Pancreas (tissue), 10 donors: ENCODE measurements around the gene IL2. TPM values are rescaled to one million over a fixed set of nuclear protein-coding genes. Genes with fewer than 3 reads are reported as not detected.

ENCODE experiments used
- ATAC-seq, 4 donors: fragments of 200-7000 bp; cut with Tn5 transposase; one replicate each; pipeline versions ENCODE4 v1.8.0 to v1.9.1; 2020; ENCODE audit warnings: mild to moderate bottlenecking in 4 of 4, moderate library complexity in 4 of 4
- DNase-seq, 6 donors: peaks; one replicate each; pipeline ENCODE4 v3.0.0-alpha.2; 2020
- FAIRE-seq: peaks from 2 replicates; lab custom pipeline; 2012; peaks lifted over from hg19 to GRCh38; lab: Jason Lieb, UNC
- H3K27ac ChIP-seq, 4 donors: fragments of 200-600 bp; sonication (generic); 1 replicate in 3 of 4; 2 replicates in 1 of 4; pipeline versions ENCODE4 v1.5.0 to v1.8.0; 2020
- H3K27me3 ChIP-seq, 4 donors: fragments of 200-600 bp; one replicate each; pipeline ENCODE4 v1.8.0; 2021
- H3K36me3 ChIP-seq, 3 donors: fragments of 200-600 bp; sonication (generic) in 1 of 3; one replicate each; pipeline versions ENCODE4 v1.5.0 to v1.8.0; 2020 to 2021
- H3K4me1 ChIP-seq, 3 donors: fragments of 200-600 bp; one replicate each; pipeline ENCODE4 v1.8.0; 2021
- H3K4me3 ChIP-seq, 4 donors: fragments of 200-600 bp; sonication (generic) in 2 of 4; one replicate each; pipeline versions ENCODE4 v1.5.0 to v1.8.0; 2020 to 2021
- H3K9me3 ChIP-seq, 4 donors: fragments of 200-600 bp; one replicate each; pipeline ENCODE4 v1.8.0; 2021
- WGBS, 2 donors: extraction: QIAGEN DNeasy Blood & Tissue Kit; methylation state at CpG; one replicate each; pipeline ENCODE4 v1.1.7; 2013; 5-methylcytosine and 5-hydroxymethylcytosine counted together
- intact Hi-C, 3 donors: fragments of 100-400 bp; cut with DNase I; formaldehyde crosslinking; loops; one replicate each; pipeline versions ENCODE4 v1.11.1 to v1.14.2; 2022
- polyA plus RNA-seq, 2 donors: library from polyadenylated mRNA; stranded (reverse); fragments of 200-250 nt; gene quantifications; one replicate each; pipeline ENCODE4 v1.2.3, GENCODE V29; 2013
- total RNA-seq, 6 donors: library from RNA; stranded (reverse); fragmentation: NEBNext Ultra II Directional in 4 of 6; extraction: Animal tissue kit (Norgen Biotek cat#: 25700) in 4 of 6; gene quantifications; one replicate each; pipeline versions ENCODE4 v1.2.1 to v1.2.4, GENCODE V29; 2021 to 2023
- TF ChIP-seq, protein P1 (sequence below), 4 donors: fragments of 200-600 bp; sonication (generic) in 3 of 4; IDR thresholded peaks; one replicate each; pipeline versions ENCODE4 v1.5.0 to v1.8.0; 2021; ENCODE audit warnings: antibody characterized with exemption in 4 of 4
- donor health status: healthy with polysubstance abuse.
- donor health status: DM: no; HTN: no; CAD: no; lungs with moderate emphysema.
- donor health status: DM: no; HTN: no; CAD: no.
- donor health status: control.
- donor health status: control.
- donor health status: Bipolar disorder and iron deficiency.
- donor health status: DM: yes; HTN: yes; CAD: no.
- donor health status: DM: no; HTN: no; CAD: no.
- donor health status: DM: no; HTN: no; CAD: no.
- donor health status: DM: yes; HTN: yes; CAD: no.

Gene IL2
- total and polyA plus RNA-seq, 8 donors: 2.6 TPM; not detected in 7

DNA sequence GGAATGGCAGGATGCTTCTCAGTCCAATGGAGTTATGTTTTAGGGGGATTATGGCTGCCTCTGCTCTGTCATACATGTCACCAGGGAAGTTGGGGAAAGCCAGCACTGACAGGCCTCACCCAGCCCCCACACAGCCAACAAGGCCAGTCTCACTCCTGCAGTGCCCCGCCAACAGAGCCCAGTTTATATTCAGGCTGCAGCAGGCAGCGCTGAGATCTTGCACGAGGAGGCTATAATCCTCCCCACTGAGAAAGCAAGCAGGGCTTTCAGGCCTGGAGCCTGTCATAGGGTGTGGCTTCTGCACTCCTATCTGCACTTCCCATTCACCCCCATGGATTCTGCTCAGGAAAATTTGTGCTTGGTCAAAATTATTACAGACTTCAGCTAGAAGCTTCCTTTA, 52.7 kb downstream of the IL2 start:
- H3K27me3 ChIP-seq: no peaks in the 10 kb centered on the region
- DNase-seq (no peak), FAIRE-seq (no peak), ATAC-seq (no peak)
- whole genome bisulfite sequencing, 2 donors: 29 to 34% methylated on average over 3 of the region's 3 CpGs
- TF ChIP-seq, protein P1, sequence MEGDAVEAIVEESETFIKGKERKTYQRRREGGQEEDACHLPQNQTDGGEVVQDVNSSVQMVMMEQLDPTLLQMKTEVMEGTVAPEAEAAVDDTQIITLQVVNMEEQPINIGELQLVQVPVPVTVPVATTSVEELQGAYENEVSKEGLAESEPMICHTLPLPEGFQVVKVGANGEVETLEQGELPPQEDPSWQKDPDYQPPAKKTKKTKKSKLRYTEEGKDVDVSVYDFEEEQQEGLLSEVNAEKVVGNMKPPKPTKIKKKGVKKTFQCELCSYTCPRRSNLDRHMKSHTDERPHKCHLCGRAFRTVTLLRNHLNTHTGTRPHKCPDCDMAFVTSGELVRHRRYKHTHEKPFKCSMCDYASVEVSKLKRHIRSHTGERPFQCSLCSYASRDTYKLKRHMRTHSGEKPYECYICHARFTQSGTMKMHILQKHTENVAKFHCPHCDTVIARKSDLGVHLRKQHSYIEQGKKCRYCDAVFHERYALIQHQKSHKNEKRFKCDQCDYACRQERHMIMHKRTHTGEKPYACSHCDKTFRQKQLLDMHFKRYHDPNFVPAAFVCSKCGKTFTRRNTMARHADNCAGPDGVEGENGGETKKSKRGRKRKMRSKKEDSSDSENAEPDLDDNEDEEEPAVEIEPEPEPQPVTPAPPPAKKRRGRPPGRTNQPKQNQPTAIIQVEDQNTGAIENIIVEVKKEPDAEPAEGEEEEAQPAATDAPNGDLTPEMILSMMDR (IDR thresholded peaks at IDR 0.05): no peak
- no peaks in the 10 kb centered on the region for H3K4me1 ChIP-seq
- no peak overlapping the region for H3K4me3 ChIP-seq
- no peaks in the 10 kb centered on the region for H3K36me3 ChIP-seq
- intact Hi-C loops: no loop called here
- H3K27ac ChIP-seq: no peak overlapping the region
- no peaks in the 10 kb centered on the region for H3K9me3 ChIP-seq

Other genes with a start within 250 kb of the IL2 start
- not detected for gene ADAD1, start 77.7 kb downstream of the IL2 start, total RNA-seq
- not detected for gene ADAD1, start 77.7 kb downstream of the IL2 start, polyA plus RNA-seq
- gene IL21, start 164.3 kb upstream of the IL2 start, total RNA-seq: not detected
- not detected for gene IL21, start 164.3 kb upstream of the IL2 start, polyA plus RNA-seq